Calu3 (cell line): Measurements from ENCODE around the gene PKP4. TPM values are rescaled to one million over a fixed set of nuclear protein-coding genes. Genes with fewer than 3 reads are reported as not detected.
A peak's percentile ranks its signal among the peaks of the same experiment; 100 is the strongest.

ENCODE experiments used
- BruUV-seq: library from RNA; stranded (reverse); fragments of 400-500 nt; replicated peaks from 2 replicates; lab custom pipeline; 2021; lab: Mats Ljungman, UMichigan
- CTCF ChIA-PET: fragments of 300-600 bp; sonication (Branson Sonifier 250); formaldehyde crosslinking; loops from one replicate; lab custom pipeline; 2022; ENCODE audit warnings: antibody characterized with exemption; lab: Charles Lee
- DNase-seq: peaks from one replicate; pipeline ENCODE4 v3.0.0; 2022
- H3K27ac Mint-ChIP-seq: one replicate; pipeline ENCODE4 v1.8.0; 2022; ENCODE audit warnings: mixed read lengths; ENCODE audit not compliant: unreplicated experiment
- H3K27me3 Mint-ChIP-seq: one replicate; pipeline ENCODE4 v1.8.0; 2022; ENCODE audit warnings: mixed read lengths; ENCODE audit not compliant: unreplicated experiment
- H3K36me3 Mint-ChIP-seq: one replicate; pipeline ENCODE4 v1.8.0; 2022; ENCODE audit warnings: mild to moderate bottlenecking, moderate library complexity, mixed read lengths; ENCODE audit not compliant: insufficient read depth, unreplicated experiment
- H3K4me1 Mint-ChIP-seq: one replicate; pipeline ENCODE4 v1.8.0; 2022; ENCODE audit warnings: mild to moderate bottlenecking, low read depth, mixed read lengths; ENCODE audit not compliant: unreplicated experiment
- H3K4me3 Mint-ChIP-seq: one replicate; pipeline ENCODE4 v1.8.0; 2022; ENCODE audit warnings: mild to moderate bottlenecking, low read depth, moderate library complexity, mixed read lengths; ENCODE audit not compliant: unreplicated experiment
- H3K9me3 Mint-ChIP-seq: one replicate; pipeline ENCODE4 v1.8.0; 2022; ENCODE audit warnings: low read depth, mixed read lengths; ENCODE audit not compliant: unreplicated experiment
- intact Hi-C: fragments of 100-400 bp; cut with micrococcal nuclease; formaldehyde crosslinking; loops from one replicate; pipeline ENCODE4 v1.10.0; 2022; ENCODE audit not compliant: unreplicated experiment
- total RNA-seq: library from RNA; stranded (reverse); gene quantifications from 2 replicates; pipeline ENCODE4 v1.2.3, GENCODE V29; 2022
- TF ChIP-seq, protein P1 (sequence below): fragments of 200-600 bp; IDR thresholded peaks from one replicate; pipeline ENCODE4 v1.8.0; 2022; ENCODE audit warnings: antibody characterized with exemption; ENCODE audit not compliant: unreplicated experiment

The PKP4 gene
- total RNA-seq, 1 experiment from 2014 or later = 137 TPM

DNA sequence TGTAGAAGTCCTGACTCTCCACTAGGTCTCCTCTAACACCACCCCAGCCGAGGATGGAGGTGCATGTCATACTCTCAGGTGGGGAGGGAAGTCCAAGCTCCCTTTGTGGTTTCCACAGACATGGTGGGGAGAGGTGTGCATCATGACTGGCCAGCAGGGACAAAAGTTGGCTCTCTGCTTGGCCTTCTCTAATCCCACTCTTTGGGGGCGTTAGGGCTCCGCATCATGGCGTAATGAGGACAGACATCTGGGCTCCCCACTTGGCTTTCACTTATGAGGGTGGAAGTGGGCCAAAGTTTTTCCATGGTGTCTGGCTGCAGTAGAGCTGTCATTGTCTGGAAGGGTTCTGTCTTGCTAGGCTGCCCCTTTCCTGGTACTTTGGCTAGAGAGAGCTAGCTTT lies 257.7 kb downstream of the PKP4 start:
- BruUV-seq = no TSS peak
- no peak overlapping the region for H3K4me3 Mint-ChIP-seq
- CTCF ChIA-PET = no interaction called here
- peaks cover 21% of the 10 kb centered on the region for H3K4me1 Mint-ChIP-seq
- H3K9me3 Mint-ChIP-seq = peaks cover 12% of the 10 kb centered on the region
- DNase-seq = no peak
- no peak overlapping the region for H3K27ac Mint-ChIP-seq
- TF ChIP-seq, protein P1, sequence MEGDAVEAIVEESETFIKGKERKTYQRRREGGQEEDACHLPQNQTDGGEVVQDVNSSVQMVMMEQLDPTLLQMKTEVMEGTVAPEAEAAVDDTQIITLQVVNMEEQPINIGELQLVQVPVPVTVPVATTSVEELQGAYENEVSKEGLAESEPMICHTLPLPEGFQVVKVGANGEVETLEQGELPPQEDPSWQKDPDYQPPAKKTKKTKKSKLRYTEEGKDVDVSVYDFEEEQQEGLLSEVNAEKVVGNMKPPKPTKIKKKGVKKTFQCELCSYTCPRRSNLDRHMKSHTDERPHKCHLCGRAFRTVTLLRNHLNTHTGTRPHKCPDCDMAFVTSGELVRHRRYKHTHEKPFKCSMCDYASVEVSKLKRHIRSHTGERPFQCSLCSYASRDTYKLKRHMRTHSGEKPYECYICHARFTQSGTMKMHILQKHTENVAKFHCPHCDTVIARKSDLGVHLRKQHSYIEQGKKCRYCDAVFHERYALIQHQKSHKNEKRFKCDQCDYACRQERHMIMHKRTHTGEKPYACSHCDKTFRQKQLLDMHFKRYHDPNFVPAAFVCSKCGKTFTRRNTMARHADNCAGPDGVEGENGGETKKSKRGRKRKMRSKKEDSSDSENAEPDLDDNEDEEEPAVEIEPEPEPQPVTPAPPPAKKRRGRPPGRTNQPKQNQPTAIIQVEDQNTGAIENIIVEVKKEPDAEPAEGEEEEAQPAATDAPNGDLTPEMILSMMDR = no peak
- intact Hi-C loops = no loop called here
- H3K27me3 Mint-ChIP-seq = no peaks in the 10 kb centered on the region
- H3K36me3 Mint-ChIP-seq = no peaks in the 10 kb centered on the region

DNA sequence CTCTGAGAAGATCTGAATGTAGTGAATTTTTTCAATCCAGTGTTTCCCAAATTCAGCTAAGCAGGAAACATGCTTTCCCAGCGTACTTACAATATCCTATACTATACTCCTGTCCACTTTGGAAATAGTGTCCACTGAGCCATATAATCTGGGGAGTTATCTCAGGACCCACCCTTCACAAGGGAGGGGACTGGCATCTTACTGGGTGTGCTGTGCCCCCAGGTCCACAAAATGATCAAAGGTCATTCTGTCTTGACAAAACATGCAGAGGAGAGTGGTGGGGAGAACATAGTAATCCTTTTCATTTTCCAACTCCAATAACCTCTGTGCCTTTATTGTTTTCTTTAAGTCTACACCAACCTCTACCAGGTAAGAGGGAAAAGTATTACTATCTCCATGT lies 258.6 kb downstream of the PKP4 start:
- BruUV-seq = no TSS peak
- intact Hi-C loops = no loop called here
- H3K27ac Mint-ChIP-seq = no peak overlapping the region
- H3K27me3 Mint-ChIP-seq = no peaks in the 10 kb centered on the region
- H3K36me3 Mint-ChIP-seq = no peaks in the 10 kb centered on the region
- H3K9me3 Mint-ChIP-seq = peaks cover 12% of the 10 kb centered on the region
- no peak overlapping the region for H3K4me3 Mint-ChIP-seq
- no peak for DNase-seq
- TF ChIP-seq, protein P1 = no peak
- CTCF ChIA-PET = no interaction called here
- H3K4me1 Mint-ChIP-seq = peaks cover 21% of the 10 kb centered on the region

DNA sequence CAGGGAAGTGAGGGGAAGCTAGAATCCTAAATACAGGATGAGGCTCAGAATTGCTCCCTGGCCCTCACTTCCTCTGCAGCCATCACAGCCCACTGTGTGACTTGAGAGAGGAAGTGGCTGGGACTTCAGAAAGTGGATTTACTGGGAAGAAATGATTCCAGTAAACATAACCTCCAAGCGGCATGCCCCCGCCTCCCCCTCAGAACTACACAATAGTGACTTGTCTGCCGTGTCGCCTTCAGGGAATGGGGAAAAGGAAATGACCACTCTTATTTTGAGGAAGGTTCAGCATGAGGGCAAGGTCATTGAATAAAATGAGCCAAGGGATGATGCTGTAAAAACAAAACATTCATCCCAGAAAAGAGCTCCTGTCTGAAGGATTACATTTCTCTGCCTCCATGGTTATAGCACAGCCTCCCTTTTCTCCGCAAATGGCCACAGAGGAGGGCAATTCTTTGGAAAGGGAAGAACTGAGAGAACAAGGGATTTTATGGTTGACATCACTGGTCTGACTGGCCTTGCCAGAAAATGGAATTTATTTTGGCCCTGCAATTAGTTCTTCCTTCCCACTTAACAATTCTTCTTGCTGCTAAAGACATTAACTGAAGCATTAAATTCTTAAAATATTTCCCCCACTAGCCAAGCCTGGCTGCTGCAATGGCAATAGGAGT lies 259.5 kb downstream of the PKP4 start:
- DNase-seq = peak; percentile 23
- Mint-ChIP-seq H3K4me3 (no peak overlapping the region), H3K27me3 (no peaks in the 10 kb centered on the region), H3K27ac (no peak overlapping the region), H3K36me3 (no peaks in the 10 kb centered on the region), H3K9me3 (peaks cover 12% of the 10 kb centered on the region), H3K4me1 (peaks cover 21% of the 10 kb centered on the region)
- intact Hi-C loops = no loop called here
- CTCF ChIA-PET = interaction anchor here (0.7 kb wide), 1 partner anchor 233 kb away, joined by 4 read pairs; no protein-coding TSS in a partner anchor
- TF ChIP-seq, protein P1 = no peak
- no TSS peak for BruUV-seq

- Mint-ChIP-seq H3K36me3 (no peaks in the 10 kb centered on the region), H3K4me1 (peaks cover 21% of the 10 kb centered on the region), H3K9me3 (peaks cover 12% of the 10 kb centered on the region), H3K4me3 (no peak overlapping the region), H3K27me3 (no peaks in the 10 kb centered on the region), H3K27ac (no peak overlapping the region)
- intact Hi-C loops = no loop called here
- no peak for DNase-seq
- CTCF ChIA-PET = interaction anchor here (0.7 kb wide), 1 partner anchor 233 kb away, joined by 4 read pairs; no protein-coding TSS in a partner anchor
- TF ChIP-seq, protein P1 = no peak
- BruUV-seq = no TSS peak
Measured at GRCh38 chr2:158716921-158717320, 260.2 kb downstream of the PKP4 start.
